H9 (cell line): ENCODE data around the gene C1orf74. TPM values are rescaled to one million over a fixed set of nuclear protein-coding genes. Genes with fewer than 3 reads are reported as not detected.
A peak's percentile ranks its signal among the peaks of the same experiment; 100 is the strongest.

Source experiments
- DNase-seq: peaks from one replicate; pipeline ENCODE4 v3.0.0-alpha.2; 2017
- H2AFZ ChIP-seq: one replicate; pipeline ENCODE4 v1.6.1; 2013; ENCODE audit warnings: mild to moderate bottlenecking, low read length, control low read depth, moderate library complexity
- H2AK5ac ChIP-seq: 2 replicates; pipeline ENCODE4 v1.6.1; 2013; ENCODE audit warnings: low read length, control low read depth, mixed read lengths; ENCODE audit not compliant: insufficient read length
- H2BK120ac ChIP-seq: one replicate; pipeline ENCODE4 v1.6.1; 2013; ENCODE audit warnings: low read depth, mild to moderate bottlenecking, low read length, control low read depth, inconsistent platforms; ENCODE audit not compliant: poor library complexity, severe bottlenecking
- H2BK12ac ChIP-seq: 2 replicates; pipeline ENCODE4 v1.6.1; 2013; ENCODE audit warnings: low read length, control low read depth, mixed read lengths, low read depth; ENCODE audit not compliant: insufficient read length
- H2BK15ac ChIP-seq: 2 replicates; pipeline ENCODE4 v1.6.1; 2013; ENCODE audit warnings: low read depth, low read length, control low read depth
- H2BK20ac ChIP-seq: one replicate; pipeline ENCODE4 v1.6.1; 2013; ENCODE audit warnings: low read depth, mild to moderate bottlenecking, low read length, control low read depth, inconsistent platforms; ENCODE audit not compliant: poor library complexity, severe bottlenecking
- H2BK5ac ChIP-seq: 2 replicates; pipeline ENCODE4 v1.6.1; 2013; ENCODE audit warnings: low read length, control low read depth, mixed read lengths; ENCODE audit not compliant: insufficient read length
- H3K14ac ChIP-seq: 2 replicates; pipeline ENCODE4 v1.6.1; 2013; ENCODE audit warnings: low read length, control low read depth; ENCODE audit not compliant: insufficient read depth
- H3K18ac ChIP-seq: 2 replicates; pipeline ENCODE4 v1.6.1; 2013; ENCODE audit warnings: low read depth, mild to moderate bottlenecking, mixed read lengths, low read length, control low read depth; ENCODE audit not compliant: insufficient read length
- H3K23ac ChIP-seq: 2 replicates; pipeline ENCODE4 v1.6.1; 2013; ENCODE audit warnings: low read length, control low read depth, mixed read lengths, low read depth; ENCODE audit not compliant: insufficient read length
- H3K23me2 ChIP-seq: 2 replicates; pipeline ENCODE4 v1.6.1; 2013; ENCODE audit warnings: low read depth, mild to moderate bottlenecking, mixed read lengths, low read length, control low read depth; ENCODE audit not compliant: insufficient read length, poor library complexity, severe bottlenecking
- H3K27ac ChIP-seq: 2 replicates; pipeline ENCODE4 v1.5.1; 2013; ENCODE audit warnings: low read length, control low read depth, mixed read lengths, low read depth; ENCODE audit not compliant: insufficient read length
- H3K27me3 ChIP-seq: 2 replicates; pipeline ENCODE4 v1.6.1; 2013; ENCODE audit warnings: low read length, control low read depth, inconsistent platforms; ENCODE audit not compliant: insufficient read depth
- H3K4ac ChIP-seq: 2 replicates; pipeline ENCODE4 v1.6.1; 2013; ENCODE audit warnings: low read depth, mild to moderate bottlenecking, control low read depth, inconsistent platforms, low read length, moderate library complexity
- H3K4me1 ChIP-seq: 2 replicates; pipeline ENCODE4 v1.6.1; 2013; ENCODE audit warnings: low read length, control low read depth, inconsistent platforms; ENCODE audit not compliant: insufficient read depth
- H3K4me2 ChIP-seq: 2 replicates; pipeline ENCODE4 v1.6.1; 2013; ENCODE audit warnings: low read length, control low read depth, mixed read lengths; ENCODE audit not compliant: insufficient read length, insufficient read depth
- H3K56ac ChIP-seq: 2 replicates; pipeline ENCODE4 v1.6.1; 2013; ENCODE audit warnings: low read depth, mild to moderate bottlenecking, mixed read lengths, low read length, control low read depth; ENCODE audit not compliant: insufficient read length
- H3K79me1 ChIP-seq: 2 replicates; pipeline ENCODE4 v1.6.1; 2013; ENCODE audit warnings: low read depth, mild to moderate bottlenecking, moderate library complexity, low read length, control low read depth, inconsistent platforms; ENCODE audit not compliant: insufficient read depth, poor library complexity, severe bottlenecking
- H3K79me2 ChIP-seq: 2 replicates; pipeline ENCODE4 v1.6.1; 2013; ENCODE audit warnings: low read length, control low read depth, inconsistent platforms; ENCODE audit not compliant: insufficient read depth
- H3K9ac ChIP-seq: 2 replicates; pipeline ENCODE4 v1.6.1; 2013; ENCODE audit warnings: low read length, control low read depth, mixed read lengths; ENCODE audit not compliant: insufficient read length; ENCODE audit errors: extremely low read depth
- H3K9me3 ChIP-seq: one replicate; pipeline ENCODE4 v1.6.1; 2013; ENCODE audit warnings: low read depth, low read length, inconsistent platforms; ENCODE audit not compliant: control insufficient read depth
- H3T11ph ChIP-seq: one replicate; pipeline ENCODE4 v1.6.1; 2013; ENCODE audit warnings: mild to moderate bottlenecking, low read length, control low read depth, inconsistent platforms
- H4K20me1 ChIP-seq: one replicate; pipeline ENCODE4 v1.6.1; 2013; ENCODE audit not compliant: control insufficient read depth, insufficient read length, insufficient read depth
- H4K5ac ChIP-seq: 2 replicates; pipeline ENCODE4 v1.6.1; 2013; ENCODE audit warnings: low read depth, mild to moderate bottlenecking, mixed read lengths, low read length, control low read depth; ENCODE audit not compliant: insufficient read length
- H4K8ac ChIP-seq: replicated peaks from 2 replicates; pipeline ENCODE4 v1.6.1; 2013; ENCODE audit warnings: low read length, control low read depth, mixed read lengths, low read depth; ENCODE audit not compliant: insufficient read length
- H4K91ac ChIP-seq: 2 replicates; pipeline ENCODE4 v1.6.1; 2013; ENCODE audit warnings: low read depth, mild to moderate bottlenecking, moderate library complexity, mixed read lengths, low read length, control low read depth; ENCODE audit not compliant: insufficient read length
- H3K27ac Mint-ChIP-seq, 3 experiments: 2 replicates in 2 of 3; 3 replicates in 1 of 3; pipeline ENCODE4 v1.8.0; 2020 to 2021; ENCODE audit warnings: mixed read lengths in 3 of 3, mild to moderate bottlenecking in 1 of 3, moderate library complexity in 1 of 3
- H3K27me3 Mint-ChIP-seq: 2 replicates; pipeline ENCODE4 v1.8.0; 2021; ENCODE audit warnings: low read depth, mild to moderate bottlenecking, moderate library complexity, mixed read lengths
- H3K36me3 Mint-ChIP-seq, 3 experiments: 2 replicates in 2 of 3; 3 replicates in 1 of 3; pipeline ENCODE4 v1.8.0; 2020 to 2021; ENCODE audit warnings: low read depth in 3 of 3, mixed read lengths in 3 of 3; ENCODE audit not compliant: insufficient read depth in 1 of 3
- H3K4me1 Mint-ChIP-seq, 2 experiments: 2 replicates each; pipeline ENCODE4 v1.8.0; 2020; ENCODE audit warnings: mixed read lengths in 2 of 2
- H3K4me3 Mint-ChIP-seq, 2 experiments: 2 replicates in 1 of 2; 3 replicates in 1 of 2; pipeline ENCODE4 v1.8.0; 2020 to 2021; ENCODE audit warnings: mild to moderate bottlenecking in 2 of 2, mixed read lengths in 2 of 2, moderate library complexity in 1 of 2
- H3K9me3 Mint-ChIP-seq, 2 experiments: 2 replicates in 1 of 2; 3 replicates in 1 of 2; pipeline ENCODE4 v1.8.0; 2020; ENCODE audit warnings: mild to moderate bottlenecking in 2 of 2, mixed read lengths in 2 of 2, moderate library complexity in 1 of 2
- WGBS: extraction: QIAGEN DNeasy Blood & Tissue Kit; methylation state at CpG from one replicate; pipeline ENCODE4 v1.1.7; 2013; ENCODE audit warnings: missing lambda C conversion rate, low lambda C conversion rate, mixed read lengths; ENCODE audit not compliant: insufficient read length; ENCODE audit errors: extremely low coverage; 5-methylcytosine and 5-hydroxymethylcytosine counted together
- total RNA-seq: library from RNA; stranded (reverse); gene quantifications from 2 replicates; pipeline ENCODE4 v1.2.1, GENCODE V29; 2021
- TF ChIP-seq, protein P1 (sequence below): fragments of 200-600 bp; sonication (generic); conservative IDR thresholded peaks from 3 replicates; pipeline ENCODE4 v1.8.0; 2021; ENCODE audit warnings: antibody characterized with exemption, mild to moderate bottlenecking

Gene C1orf74
- total RNA-seq, 1 experiment from 2014 or later, result 2.4 TPM

DNA sequence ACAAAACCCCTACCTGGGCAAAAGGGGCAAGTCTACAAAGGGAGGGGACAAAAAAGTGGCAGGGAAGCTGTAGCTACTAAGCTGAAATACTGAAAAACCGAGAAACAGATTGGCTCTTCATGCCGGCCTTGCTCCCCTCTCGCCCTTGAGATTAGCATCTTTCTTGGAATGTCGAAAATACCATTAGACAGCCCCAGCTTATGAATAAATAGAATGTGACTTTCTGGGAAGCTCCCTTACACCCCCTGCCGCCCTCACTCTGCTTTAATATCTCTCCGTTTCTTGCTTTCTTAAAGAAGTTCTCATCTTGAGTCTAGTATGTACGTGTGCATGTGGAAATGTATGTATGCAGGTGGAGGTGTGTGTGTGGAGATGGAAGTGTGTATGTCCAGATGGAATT, 14.4 kb downstream of the C1orf74 start:
- no peak overlapping the region for H3K23ac ChIP-seq
- Mint-ChIP-seq H3K27me3 (peaks cover 4% of the 10 kb centered on the region; the same call in 1 of the 2 replicates), H3K4me3 (no peak overlapping the region), H3K9me3 (no peaks in the 10 kb centered on the region), H3K36me3 (no peaks in the 10 kb centered on the region; a peak in 1 of 7 replicates), H3K27ac (no peak overlapping the region), H3K4me1 (peaks cover 0 to 6% of the 10 kb centered on the region in 2 experiments; a peak in 1 of 4 replicates)
- no peak overlapping the region for H2BK5ac ChIP-seq
- no peaks in the 10 kb centered on the region for H3K79me2 ChIP-seq
- no peak overlapping the region for H3K18ac ChIP-seq
- H3K27me3 ChIP-seq, result no peaks in the 10 kb centered on the region
- WGBS, result no CpG with 5 or more reads among the region's 7 CpGs
- H4K5ac ChIP-seq, result no peak overlapping the region
- no peak overlapping the region for H2BK120ac ChIP-seq
- no peaks in the 10 kb centered on the region for H3K79me1 ChIP-seq
- H3K23me2 ChIP-seq, result no peaks in the 10 kb centered on the region
- H2AK5ac ChIP-seq, result no peak overlapping the region
- H2AFZ ChIP-seq, result no peak overlapping the region
- H3K4ac ChIP-seq, result no peak overlapping the region
- no peak overlapping the region for H2BK15ac ChIP-seq
- TF ChIP-seq, protein P1, sequence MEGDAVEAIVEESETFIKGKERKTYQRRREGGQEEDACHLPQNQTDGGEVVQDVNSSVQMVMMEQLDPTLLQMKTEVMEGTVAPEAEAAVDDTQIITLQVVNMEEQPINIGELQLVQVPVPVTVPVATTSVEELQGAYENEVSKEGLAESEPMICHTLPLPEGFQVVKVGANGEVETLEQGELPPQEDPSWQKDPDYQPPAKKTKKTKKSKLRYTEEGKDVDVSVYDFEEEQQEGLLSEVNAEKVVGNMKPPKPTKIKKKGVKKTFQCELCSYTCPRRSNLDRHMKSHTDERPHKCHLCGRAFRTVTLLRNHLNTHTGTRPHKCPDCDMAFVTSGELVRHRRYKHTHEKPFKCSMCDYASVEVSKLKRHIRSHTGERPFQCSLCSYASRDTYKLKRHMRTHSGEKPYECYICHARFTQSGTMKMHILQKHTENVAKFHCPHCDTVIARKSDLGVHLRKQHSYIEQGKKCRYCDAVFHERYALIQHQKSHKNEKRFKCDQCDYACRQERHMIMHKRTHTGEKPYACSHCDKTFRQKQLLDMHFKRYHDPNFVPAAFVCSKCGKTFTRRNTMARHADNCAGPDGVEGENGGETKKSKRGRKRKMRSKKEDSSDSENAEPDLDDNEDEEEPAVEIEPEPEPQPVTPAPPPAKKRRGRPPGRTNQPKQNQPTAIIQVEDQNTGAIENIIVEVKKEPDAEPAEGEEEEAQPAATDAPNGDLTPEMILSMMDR, result no peak
- H3K4me2 ChIP-seq, result no peak overlapping the region
- no peak overlapping the region for H3K56ac ChIP-seq
- no peak for DNase-seq
- H4K20me1 ChIP-seq, result peaks cover 3% of the 10 kb centered on the region
- H3K4me1 ChIP-seq, result no peaks in the 10 kb centered on the region
- H3K14ac ChIP-seq, result no peak overlapping the region
- H4K91ac ChIP-seq, result no peak overlapping the region
- H3K9me3 ChIP-seq, result no peaks in the 10 kb centered on the region
- no peak overlapping the region for H3T11ph ChIP-seq
- H3K9ac ChIP-seq, result no peak overlapping the region
- H2BK12ac ChIP-seq, result no peak overlapping the region
- no peak overlapping the region for H3K27ac ChIP-seq
- peak overlapping the region; percentile 40 for H4K8ac ChIP-seq
- H2BK20ac ChIP-seq, result no peak overlapping the region
